ENCODE results near the gene CUL4A.
"Not testable (repeated sequence)": the region's sequence is repeated elsewhere in the genome, so short reads cannot be mapped to it uniquely, and the experiment has no call there.

The CUL4A gene

GRCh38 chr13:113226873-113227450, 17.5 kb downstream of the CUL4A start:
- no peak for DNase-seq (ENCODE audit: low read depth, low spot score)
- no peak overlapping the region for H3K4me3 ChIP-seq (ENCODE audit: low read length)

DNA sequence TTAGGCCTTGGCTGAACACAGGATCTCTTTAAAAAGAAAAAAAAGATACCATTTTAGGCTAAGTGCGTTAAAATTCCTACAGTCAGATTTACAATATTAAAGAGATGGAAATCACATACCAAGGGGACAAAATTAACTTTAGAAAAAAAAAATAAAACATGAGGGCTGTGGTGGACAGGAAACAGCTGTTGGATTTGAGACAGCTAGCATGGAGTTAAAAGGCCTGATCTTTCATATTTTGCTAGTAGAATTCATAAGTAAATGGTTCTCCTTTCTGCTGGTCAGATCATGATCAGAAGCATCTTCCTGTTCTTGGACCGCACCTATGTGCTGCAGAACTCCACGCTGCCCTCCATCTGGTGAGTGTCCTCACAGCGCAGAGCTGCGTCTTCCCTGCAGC, 19.7 kb downstream of the CUL4A start:
- DNase-seq (ENCODE audit: low read depth, low spot score) = no peak
- H3K4me3 ChIP-seq (ENCODE audit: low read length) = no peak overlapping the region

DNA sequence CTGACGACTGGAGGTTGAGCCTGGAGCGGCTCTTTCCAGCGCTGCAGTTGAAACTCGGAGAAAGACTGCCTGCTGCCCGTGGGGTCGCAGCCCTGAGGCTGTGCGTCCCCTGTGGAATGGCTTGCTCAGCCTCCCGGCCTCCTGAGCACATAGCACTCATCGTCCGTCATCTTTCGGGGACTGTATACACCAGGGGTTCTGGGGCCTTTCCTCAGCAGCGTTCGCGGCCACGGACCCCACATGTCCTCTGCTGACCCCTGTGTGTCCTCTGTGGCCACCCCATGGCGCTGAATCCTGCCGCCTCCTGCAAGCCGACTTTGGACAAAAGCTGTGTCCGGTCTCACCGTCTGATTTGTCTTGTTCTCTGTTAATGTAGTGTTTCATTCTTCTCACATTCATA, 20.4 kb downstream of the CUL4A start:
- H3K4me3 ChIP-seq (ENCODE audit: low read length) = no peak overlapping the region

GRCh38 chr13:113231306-113232207, 22.1 kb downstream of the CUL4A start:
- no peak for DNase-seq (ENCODE audit: low read depth, low spot score)
- H3K4me3 ChIP-seq (ENCODE audit: low read length) = no peak overlapping the region

More for the DNA sequence above, 20.4 kb downstream of the CUL4A start:
- DNase-seq (ENCODE audit: low read depth, low spot score) = no peak

GRCh38 chr13:113232208-113233003, 23.0 kb downstream of the CUL4A start:
- DNase-seq (ENCODE audit: low read depth, low spot score) = no peak
- H3K4me3 ChIP-seq (ENCODE audit: low read length) = no peak overlapping the region

DNA sequence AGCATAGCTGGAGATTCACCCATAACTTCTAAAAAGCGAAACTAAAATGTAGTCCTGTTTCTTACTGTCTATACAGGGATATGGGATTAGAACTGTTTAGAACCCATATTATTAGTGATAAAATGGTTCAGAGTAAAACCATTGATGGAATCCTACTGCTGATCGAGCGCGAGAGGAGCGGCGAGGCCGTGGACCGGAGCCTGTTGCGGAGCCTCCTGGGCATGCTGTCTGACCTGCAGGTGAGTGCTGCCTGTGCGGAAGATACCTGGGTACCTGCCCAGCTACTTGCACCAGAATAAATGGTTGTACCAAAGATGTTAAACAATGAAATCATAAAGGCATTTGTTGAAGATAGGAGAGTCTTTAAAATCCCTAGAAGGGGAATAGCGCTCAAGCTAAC, 23.7 kb downstream of the CUL4A start:
- no peak overlapping the region for H3K4me3 ChIP-seq (ENCODE audit: low read length)
- no peak for DNase-seq (ENCODE audit: low read depth, low spot score)

- DNase-seq (ENCODE audit: low read depth, low spot score) = no peak
- H3K4me3 ChIP-seq (ENCODE audit: low read length) = no peak overlapping the region
Measured at GRCh38 chr13:113238536-113238935, 29.1 kb downstream of the CUL4A start.

- H3K4me3 ChIP-seq (ENCODE audit: low read length) = no peak overlapping the region
- DNase-seq (ENCODE audit: low read depth, low spot score) = no peak
Measured at GRCh38 chr13:113239357-113239756, 29.9 kb downstream of the CUL4A start.

GRCh38 chr13:113239986-113240385, 30.6 kb downstream of the CUL4A start:
- no peak for DNase-seq (ENCODE audit: low read depth, low spot score)

DNA sequence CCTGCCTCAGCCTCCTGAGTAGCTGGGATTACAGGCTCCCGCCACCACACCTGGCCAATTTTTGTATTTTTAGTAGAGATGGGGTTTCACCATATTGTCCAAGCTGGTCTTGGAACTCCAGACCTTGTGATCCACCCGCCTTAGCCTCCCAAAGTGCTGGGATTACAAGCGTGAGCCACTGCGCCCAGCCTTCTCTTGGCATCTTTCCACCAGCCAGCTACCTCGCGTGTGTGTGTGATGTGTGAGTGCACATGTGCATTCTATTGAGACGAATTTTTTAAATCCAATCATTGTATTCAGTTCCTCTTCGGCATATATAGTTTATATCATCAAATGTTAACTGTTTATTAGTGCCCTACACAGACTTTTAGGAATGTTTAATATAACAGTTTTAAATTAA, 32.2 kb downstream of the CUL4A start:
- not testable (repeated sequence) for H3K4me3 ChIP-seq (ENCODE audit: low read length); DNase-seq (ENCODE audit: low read depth, low spot score)

More at GRCh38 chr13:113239986-113240385, 30.6 kb downstream of the CUL4A start:
- no peak overlapping the region for H3K4me3 ChIP-seq (ENCODE audit: low read length)

GRCh38 chr13:113243847-113244246, 34.4 kb downstream of the CUL4A start:
- H3K4me3 ChIP-seq (ENCODE audit: low read length) = no peak overlapping the region
- no peak for DNase-seq (ENCODE audit: low read depth, low spot score)

GRCh38 chr13:113245849-113246796, 36.7 kb downstream of the CUL4A start:
- DNase-seq (ENCODE audit: low read depth, low spot score) = no peak

GRCh38 chr13:113252516-113253095, 43.2 kb downstream of the CUL4A start:
- no peak for DNase-seq (ENCODE audit: low read depth, low spot score)
- H3K4me3 ChIP-seq (ENCODE audit: low read length) = no peak overlapping the region

More at GRCh38 chr13:113245849-113246796, 36.7 kb downstream of the CUL4A start:
- no peak overlapping the region for H3K4me3 ChIP-seq (ENCODE audit: low read length)

GRCh38 chr13:113257908-113258307, 48.5 kb downstream of the CUL4A start:
- not testable (repeated sequence) for DNase-seq (ENCODE audit: low read depth, low spot score); H3K4me3 ChIP-seq (ENCODE audit: low read length)

DNA sequence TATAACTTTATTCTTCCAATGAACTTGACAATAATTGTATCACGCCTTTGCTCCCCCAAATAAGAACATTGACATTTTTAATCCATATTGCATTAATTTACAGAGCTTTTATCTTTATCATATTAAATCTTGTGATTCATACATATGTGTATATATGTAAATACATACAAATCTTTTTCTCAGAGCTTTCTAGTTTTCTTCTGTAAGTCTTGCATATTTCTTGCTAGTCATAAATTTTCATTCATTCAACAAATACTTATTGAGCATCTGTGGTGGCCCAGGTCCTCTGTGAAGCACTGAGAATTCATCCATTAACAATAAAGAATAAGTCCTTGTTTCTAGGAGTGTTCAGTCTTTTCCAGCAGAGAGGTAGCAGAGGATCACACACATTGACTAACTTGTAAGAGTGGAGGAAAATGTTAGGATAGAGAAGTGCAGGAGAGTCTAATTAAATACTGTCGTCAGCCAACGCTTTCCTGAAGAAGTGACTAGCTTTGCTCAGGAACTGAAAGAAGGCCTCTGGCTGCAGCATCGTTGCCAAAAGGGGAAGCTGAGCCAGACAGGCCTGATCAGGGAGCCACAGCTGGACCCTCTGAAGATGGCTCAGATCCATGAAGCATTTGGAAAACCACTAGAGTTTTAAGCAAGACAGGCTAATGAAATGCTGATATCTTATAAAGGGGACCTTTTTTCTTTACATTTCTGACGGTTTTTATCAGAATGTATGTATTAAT, 49.1 kb downstream of the CUL4A start:
- DNase-seq (ENCODE audit: low read depth, low spot score) = no peak
- no peak overlapping the region for H3K4me3 ChIP-seq (ENCODE audit: low read length)

DNA sequence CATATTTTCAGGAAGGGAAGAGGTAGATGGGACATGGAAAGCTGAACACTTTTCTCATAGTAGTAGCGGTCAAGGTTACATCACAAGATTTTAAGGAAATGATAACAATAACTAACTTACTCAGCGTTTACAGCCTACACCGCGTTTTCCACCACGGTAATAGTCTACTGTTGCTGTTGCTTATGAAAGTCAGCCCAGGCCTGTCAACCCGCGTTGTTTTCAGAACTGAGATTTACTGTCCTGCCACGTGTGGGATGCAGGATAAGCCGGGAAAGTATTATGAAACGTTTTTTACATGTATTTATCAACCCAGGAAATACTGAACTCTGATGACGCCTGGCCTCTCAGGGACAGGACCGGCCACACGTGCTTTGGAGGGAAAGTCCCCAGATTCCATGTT, 51.6 kb downstream of the CUL4A start:
- no peak overlapping the region for H3K4me3 ChIP-seq (ENCODE audit: low read length)
- no peak for DNase-seq (ENCODE audit: low read depth, low spot score)

DNA sequence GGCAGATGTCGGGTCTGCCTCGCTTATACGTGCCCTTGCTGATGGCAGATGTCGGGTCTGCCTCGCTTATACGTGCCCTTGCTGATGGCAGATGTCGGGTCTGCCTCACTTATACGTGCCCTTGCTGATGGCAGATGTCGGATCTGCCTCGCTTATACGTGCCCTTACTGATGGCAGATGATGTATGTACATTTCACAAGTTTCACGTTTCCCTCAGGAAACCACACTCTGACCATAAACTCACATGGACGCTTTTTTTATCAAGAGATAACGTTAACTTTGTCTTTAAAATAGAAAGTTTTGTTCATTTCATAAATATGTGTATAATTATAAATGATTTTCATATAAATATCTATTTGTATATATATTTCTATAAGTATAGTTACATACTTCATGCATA, 53.6 kb downstream of the CUL4A start:
- not testable (repeated sequence) for DNase-seq (ENCODE audit: low read depth, low spot score)

More for the DNA sequence above, 53.6 kb downstream of the CUL4A start:
- not testable (repeated sequence) for H3K4me3 ChIP-seq (ENCODE audit: low read length)

Data from Jurkat, Clone E6-1 (cell line).